HG02884 (cell line): ENCODE results near the gene FOXC1.

ENCODE experiments used
- ATAC-seq: cut with Tn5 transposase; IDR thresholded peaks from one replicate; pipeline ENCODE4 v1.9.1; 2021; ENCODE audit warnings: mild to moderate bottlenecking, moderate library complexity; ENCODE audit not compliant: unreplicated experiment

FOXC1 gene

DNA sequence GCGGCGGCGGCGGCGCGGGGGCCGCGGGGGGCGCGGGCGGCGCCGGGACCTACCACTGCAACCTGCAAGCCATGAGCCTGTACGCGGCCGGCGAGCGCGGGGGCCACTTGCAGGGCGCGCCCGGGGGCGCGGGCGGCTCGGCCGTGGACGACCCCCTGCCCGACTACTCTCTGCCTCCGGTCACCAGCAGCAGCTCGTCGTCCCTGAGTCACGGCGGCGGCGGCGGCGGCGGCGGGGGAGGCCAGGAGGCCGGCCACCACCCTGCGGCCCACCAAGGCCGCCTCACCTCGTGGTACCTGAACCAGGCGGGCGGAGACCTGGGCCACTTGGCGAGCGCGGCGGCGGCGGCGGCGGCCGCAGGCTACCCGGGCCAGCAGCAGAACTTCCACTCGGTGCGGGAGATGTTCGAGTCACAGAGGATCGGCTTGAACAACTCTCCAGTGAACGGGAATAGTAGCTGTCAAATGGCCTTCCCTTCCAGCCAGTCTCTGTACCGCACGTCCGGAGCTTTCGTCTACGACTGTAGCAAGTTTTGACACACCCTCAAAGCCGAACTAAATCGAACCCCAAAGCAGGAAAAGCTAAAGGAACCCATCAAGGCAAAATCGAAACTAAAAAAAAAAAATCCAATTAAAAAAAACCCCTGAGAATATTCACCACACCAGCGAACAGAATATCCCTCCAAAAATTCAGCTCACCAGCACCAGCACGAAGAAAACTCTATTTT, 2.0 kb downstream of the FOXC1 start:
- ATAC-seq = no peak

DNA sequence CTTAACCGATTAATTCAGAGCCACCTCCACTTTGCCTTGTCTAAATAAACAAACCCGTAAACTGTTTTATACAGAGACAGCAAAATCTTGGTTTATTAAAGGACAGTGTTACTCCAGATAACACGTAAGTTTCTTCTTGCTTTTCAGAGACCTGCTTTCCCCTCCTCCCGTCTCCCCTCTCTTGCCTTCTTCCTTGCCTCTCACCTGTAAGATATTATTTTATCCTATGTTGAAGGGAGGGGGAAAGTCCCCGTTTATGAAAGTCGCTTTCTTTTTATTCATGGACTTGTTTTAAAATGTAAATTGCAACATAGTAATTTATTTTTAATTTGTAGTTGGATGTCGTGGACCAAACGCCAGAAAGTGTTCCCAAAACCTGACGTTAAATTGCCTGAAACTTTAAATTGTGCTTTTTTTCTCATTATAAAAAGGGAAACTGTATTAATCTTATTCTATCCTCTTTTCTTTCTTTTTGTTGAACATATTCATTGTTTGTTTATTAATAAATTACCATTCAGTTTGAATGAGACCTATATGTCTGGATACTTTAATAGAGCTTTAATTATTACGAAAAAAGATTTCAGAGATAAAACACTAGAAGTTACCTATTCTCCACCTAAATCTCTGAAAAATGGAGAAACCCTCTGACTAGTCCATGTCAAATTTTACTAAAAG, 2.7 kb downstream of the FOXC1 start:
- no peak for ATAC-seq

DNA sequence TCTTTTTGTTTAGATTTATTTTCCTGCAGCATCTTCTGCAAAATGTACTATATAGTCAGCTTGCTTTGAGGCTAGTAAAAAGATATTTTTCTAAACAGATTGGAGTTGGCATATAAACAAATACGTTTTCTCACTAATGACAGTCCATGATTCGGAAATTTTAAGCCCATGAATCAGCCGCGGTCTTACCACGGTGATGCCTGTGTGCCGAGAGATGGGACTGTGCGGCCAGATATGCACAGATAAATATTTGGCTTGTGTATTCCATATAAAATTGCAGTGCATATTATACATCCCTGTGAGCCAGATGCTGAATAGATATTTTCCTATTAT, 3.2 kb downstream of the FOXC1 start:
- no peak for ATAC-seq

DNA sequence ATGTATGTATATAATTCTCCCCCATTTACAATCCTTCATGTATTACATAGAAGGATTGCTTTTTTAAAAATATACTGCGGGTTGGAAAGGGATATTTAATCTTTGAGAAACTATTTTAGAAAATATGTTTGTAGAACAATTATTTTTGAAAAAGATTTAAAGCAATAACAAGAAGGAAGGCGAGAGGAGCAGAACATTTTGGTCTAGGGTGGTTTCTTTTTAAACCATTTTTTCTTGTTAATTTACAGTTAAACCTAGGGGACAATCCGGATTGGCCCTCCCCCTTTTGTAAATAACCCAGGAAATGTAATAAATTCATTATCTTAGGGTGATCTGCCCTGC, 3.6 kb downstream of the FOXC1 start:
- no peak for ATAC-seq

DNA sequence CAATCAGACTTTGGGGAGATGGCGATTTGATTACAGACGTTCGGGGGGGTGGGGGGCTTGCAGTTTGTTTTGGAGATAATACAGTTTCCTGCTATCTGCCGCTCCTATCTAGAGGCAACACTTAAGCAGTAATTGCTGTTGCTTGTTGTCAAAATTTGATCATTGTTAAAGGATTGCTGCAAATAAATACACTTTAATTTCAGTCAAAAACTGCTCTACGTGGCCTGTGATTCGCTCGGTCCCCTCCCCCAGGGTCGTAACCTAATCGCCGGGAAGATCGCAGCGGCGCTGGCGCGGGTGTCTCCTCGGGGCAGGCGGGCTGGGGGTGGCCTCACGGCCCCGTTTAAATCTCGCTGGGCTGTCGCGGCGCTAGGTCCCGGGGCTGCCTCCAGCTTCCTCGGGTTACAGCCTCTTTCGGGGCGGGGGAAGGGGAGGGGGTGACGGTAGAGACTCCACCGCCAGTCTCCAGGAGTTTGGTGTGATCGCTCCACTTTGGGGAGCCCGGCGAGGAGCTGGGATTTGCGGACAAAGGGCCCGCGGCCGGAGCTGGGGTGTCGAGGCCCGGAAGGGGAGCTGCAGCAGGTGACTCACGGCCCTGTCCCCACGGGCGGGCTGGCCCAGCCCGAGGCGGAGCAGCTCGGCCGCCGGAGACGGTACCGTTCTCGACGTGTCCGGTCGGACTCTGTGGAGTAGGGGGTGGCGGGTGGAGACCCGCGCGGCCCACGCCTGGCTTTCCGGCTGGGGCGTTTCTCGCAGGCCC, 4.2 kb downstream of the FOXC1 start:
- no peak for ATAC-seq

DNA sequence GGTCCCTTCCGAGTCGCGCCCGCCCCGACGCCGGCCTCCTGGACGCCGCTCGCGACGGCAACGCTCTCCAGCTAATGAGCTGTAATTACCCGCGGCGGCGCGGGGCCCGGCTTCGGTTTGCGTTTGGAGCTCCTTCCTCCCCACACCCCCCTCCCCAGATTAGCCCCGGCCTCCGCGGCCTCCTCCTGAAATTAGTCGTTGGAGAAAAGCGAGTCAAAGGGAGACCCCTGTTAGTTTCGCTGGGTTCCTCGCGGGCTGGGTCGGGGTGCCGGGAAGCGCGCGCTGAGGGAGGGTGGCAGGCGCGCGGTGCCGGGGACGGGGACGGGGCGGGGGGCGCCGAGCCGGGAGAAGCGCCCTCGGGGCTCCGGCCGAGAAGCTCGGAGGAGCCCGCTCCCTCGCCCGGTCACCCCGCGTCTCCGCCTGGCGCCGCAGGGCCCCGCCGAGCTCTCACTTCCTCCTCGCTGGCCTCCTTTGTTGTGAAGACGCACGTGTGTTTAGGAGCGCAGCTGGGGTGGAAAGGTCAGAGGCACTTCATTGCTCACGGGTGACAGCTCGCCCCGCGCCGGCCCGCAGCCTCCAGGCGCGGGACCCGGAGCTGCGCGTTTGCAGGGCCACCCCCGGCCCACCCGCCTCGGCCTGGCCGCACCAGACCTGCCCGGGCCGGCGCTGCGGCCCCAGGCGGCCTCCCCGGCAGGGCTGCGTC, 4.9 kb downstream of the FOXC1 start:
- ATAC-seq = no peak

DNA sequence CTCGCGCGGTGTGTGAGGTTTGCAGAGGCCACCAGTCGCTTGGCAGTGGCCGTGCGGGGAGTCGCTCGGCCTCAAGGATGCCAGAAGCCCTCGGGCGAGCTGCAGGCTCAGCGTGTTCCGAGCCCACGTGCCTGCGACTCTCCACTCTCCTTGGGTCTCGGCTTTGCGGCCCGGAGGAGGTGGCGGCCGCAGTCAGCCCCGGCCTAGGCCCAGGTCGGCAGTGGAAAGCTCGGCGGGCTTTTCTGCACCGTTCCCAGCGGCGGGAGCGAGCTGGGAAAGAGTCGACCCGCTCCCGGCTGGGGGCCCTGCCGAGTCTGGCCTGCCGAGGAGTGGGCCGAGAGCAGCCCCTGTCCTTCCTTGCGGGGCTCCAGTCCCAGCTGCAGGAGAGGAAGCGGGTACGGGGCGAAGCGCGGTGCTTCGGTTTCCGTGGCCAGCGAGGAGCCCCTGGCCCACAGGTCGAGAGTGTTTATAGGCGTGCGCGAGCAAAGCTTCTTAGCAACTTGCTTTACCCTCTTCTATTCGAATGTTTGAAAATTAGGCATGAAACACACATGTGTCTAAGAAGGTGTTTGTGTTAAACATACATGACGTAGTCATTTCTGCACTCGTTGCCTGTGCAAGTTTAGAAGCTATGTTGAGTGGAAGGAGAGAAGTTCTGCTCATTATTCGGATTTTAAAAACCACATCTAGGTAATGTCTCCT, 5.6 kb downstream of the FOXC1 start:
- no peak for ATAC-seq

DNA sequence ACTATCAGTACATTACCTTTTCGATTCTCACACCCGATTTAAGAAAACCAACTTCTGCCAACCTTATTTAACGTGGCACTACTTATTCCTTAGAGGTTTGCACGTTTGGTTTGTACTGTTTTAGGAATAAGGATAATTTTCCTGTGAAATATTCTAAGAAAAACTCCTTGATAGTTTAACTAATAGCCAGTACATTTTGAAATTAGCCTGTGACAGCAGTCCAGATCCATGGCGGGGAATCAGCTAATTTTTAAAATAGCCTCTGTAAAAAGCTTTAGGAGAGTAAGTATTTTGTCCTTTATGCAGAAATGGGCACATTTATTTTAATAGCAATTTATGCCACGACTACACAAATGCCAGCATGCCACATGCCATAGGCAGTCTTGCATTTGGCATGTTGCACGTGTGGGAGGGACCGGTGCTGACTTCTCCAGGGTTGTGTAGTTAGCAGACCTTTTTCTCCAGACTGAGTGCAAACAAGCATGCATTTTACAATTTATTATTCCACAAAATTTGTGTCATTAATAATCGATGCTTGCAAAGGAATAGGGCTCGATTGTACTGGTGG, 6.2 kb downstream of the FOXC1 start:
- no peak for ATAC-seq

DNA sequence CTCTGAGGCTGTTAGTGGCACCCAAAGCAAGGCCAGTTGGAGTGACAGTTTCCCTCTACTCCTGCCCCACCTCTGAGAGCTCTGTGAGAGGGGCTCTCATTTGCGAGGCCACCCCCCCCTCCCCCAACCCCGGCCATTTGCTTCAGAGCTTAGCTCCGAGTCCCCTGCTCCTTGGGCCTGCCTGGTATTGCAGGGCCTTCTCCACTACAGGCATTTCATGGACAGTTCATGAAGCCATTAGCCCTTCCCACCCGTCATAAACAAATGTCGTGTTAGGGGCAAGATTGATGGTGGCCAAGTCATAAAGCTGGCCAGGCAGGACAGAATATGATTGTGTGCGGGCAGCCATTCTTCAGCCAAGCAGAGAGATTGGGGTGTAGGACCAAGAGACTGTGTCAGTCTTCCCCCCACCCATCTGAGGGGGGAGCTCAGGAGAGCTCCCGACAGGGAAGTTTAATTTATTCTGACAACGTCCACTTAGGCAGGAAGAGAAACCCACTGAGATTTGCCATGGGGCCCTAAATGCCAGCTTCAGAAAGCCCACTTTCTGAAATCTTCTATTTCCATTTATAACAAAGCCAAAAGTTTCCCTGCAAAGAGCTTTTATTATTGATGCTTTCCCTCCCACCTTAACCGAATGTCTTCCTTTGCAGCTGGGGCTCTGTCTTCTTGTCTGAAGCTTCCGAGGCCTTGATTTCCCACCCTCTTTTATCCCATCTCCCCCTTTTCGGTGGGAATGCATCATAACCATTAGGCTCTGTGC, 7.2 kb downstream of the FOXC1 start:
- no peak for ATAC-seq

DNA sequence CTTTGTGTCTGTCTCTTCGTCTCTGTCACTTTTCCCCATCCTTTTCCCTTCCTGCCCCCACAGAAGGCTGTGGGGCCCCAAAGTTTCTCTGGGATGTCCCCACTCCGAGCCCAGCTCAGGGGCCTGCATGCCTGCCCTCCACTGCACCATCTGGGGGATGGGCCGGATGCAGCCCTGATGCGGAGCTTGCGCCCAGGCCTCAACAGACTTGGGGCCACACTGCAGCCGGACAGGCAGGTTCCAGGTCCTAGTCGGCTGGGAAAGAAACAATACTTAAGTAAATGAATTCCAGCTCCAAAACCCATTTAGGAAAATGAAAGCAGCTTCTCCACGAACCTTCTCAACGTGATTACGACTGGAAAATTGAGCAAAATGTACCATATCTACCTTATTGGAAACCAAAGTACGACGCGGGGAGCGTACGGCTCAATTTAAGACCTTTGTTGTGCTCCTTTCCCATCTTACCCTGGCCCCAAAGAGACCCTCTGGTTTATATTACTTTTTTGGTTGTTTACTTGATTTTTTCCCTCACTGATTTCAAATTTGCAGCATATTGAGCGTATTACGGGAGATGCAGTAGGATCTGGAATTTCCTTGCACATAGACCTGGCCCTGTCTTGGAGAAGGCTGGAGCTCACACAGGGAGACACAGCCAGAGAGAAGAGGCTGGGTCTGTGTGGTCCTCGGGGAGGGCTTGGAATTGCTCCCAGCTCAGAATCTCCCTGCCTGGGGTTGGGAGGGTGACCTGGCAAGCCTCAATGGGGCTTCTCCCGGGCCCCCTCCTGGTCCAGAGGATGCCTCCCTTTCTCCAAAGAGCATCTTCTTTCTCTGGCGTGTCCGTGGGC, 8.0 kb downstream of the FOXC1 start:
- ATAC-seq = no peak

DNA sequence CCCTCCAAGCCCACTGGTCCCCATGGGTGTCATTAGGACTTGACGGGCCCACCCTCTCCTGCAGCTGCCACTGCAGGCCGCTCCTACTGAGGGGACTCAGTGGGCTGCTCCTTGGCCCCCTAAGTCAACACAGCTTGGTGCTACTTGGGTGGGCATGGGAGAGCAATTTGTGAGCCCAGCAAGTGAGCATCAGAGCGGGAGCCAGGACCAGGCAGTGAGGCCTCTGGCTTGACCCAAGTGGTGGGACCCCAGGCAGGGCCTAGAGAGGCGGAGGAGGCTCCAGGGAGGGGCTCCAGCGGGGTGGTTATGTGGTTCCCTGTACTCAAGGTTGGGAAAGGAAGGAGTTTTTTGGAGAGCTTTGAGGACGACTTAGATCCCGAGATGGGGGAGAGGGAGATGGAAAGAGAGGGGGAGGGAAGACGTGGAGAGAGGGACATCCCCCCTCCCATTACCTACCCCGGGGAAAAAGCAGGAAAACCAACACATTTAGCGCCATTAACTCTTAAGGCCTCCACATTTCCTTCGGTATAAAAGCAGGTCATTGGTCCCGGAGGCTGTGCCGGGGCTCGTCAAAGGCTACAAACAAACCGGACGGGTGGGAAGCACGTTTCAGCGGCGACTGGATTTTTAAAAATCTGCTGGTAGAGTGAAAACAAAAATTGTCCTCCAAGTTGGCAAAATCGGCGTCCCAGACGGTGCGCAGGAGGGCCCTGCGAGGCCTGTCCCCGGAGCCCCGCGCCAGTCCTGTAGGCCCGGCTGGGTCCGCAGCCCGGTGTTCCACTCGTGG, 8.8 kb downstream of the FOXC1 start:
- ATAC-seq = no peak

DNA sequence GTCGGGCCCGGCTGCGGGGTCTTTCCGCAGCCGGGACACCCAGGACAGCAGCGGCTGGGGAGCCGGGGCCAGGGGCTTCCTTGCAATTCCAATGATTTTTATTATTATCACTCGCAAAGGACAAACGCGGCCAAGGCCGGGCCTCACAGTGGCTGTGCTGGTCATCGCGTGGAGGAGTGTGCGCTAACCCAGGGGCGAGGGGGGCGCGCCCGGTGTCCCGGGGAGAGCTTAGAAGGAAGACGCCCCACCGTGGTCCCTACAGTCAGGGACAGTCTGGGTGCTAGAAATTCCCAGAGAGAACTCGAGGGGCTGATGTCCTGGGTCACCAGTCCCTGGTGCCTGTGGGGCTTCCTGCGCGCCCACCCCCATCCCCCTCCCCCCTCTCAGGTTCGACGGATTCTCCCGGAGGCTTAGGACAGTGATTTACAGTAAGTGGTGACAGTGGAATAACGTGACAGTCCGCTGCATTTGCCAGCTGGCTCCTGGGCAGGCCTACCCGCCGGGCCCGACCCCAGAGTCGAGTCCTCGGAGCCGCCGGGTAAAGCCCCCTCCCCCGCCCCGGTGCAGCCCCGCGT, 9.5 kb downstream of the FOXC1 start:
- no peak for ATAC-seq

DNA sequence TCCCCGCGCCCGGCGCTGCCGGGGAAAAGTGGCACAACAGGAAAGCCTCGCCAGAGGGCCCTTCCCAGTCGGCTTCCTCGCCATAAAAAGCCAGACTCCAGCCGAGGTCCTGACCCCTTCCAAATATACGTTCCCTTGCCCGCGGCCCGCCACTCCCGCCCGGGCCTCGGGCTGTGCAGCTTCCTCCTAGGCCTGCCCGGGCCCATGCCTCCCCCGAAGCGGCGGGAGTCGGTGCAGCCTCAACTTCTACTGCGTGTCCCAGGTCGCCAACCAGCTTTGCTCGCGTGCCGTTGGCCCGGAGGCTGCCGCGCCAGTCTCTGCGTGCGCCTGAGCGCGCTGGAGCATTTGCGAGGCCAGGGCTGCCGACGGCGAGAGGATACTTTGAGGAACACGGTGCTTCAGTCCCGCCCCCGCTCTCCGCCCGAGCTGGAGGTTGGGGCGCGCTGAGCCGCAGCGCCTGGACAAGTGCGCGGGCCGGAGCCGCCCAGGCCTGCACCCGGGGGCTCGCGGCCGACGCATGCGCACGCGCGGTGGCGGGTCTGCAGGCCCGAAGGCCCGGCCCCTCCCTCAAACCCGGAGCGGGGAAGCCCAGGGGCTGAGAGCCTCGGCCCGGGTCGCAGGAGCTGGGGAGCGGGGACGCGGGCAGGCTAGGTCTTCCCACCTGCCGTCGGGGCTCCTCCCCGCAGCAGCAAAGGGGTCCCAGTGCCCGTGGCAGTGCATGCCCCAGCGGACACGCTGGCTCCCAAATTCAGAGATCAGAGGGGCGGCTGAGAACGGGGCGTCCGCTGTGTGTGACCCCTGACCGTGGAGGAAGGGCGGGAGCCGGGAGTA, 10.2 kb downstream of the FOXC1 start:
- no peak for ATAC-seq

DNA sequence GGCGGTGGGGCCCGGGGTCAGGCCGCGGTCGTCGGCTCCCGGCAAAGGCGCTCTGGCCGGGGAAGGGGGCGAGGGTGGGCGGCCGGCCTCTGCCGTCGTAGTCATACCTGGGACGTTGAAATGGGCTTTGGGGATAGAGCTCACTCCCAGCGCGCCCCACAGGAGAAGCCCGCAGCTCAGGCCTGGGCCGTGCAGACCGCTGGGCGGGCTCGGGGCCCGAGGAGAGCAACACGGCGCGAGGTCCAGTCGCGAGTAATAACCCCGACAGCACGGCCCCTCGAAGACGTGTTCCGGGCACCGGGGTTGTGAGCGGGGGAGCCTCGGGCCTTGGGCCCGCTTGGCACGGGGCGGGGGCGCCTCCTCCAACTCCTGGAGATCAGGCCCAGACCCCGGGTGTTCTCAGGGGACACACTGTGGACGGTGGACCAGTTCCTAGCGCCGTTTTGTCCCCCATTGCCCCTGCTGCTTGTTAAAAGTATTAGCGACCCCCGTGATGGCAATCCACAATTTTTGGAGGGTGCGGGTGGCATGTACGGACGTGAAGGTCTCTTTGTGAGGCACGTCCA, 10.9 kb downstream of the FOXC1 start:
- no peak for ATAC-seq

DNA sequence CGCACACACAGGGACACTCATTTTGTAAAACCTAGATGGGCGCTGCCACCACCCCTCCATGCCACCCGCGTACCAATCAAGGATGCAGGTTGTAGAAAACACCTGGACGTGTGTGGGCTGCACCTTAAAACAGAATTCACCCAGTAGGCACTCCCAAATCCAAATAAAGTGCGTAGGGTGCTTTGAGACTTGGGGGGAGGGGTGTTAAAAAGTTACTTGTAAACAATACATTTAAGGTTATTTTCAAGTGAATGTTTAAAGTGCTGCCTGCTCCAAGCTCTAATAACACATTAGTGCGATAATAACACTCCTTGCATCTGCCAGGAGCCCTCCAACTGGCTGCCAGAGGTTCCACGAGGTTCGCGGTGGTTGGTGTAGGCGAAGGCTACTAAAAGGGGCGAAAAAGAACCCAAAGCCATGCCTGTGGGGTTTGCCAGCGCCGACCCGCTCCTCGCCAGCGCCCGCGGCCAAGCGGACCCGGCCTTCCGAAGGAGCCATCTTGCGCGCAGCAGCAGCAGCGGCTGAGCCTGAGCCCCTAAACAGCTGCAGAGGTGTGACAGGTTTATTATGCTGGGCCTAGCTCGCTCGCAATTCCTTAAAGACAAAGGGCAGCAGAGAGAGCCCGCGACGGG, 11.5 kb downstream of the FOXC1 start:
- ATAC-seq = no peak

DNA sequence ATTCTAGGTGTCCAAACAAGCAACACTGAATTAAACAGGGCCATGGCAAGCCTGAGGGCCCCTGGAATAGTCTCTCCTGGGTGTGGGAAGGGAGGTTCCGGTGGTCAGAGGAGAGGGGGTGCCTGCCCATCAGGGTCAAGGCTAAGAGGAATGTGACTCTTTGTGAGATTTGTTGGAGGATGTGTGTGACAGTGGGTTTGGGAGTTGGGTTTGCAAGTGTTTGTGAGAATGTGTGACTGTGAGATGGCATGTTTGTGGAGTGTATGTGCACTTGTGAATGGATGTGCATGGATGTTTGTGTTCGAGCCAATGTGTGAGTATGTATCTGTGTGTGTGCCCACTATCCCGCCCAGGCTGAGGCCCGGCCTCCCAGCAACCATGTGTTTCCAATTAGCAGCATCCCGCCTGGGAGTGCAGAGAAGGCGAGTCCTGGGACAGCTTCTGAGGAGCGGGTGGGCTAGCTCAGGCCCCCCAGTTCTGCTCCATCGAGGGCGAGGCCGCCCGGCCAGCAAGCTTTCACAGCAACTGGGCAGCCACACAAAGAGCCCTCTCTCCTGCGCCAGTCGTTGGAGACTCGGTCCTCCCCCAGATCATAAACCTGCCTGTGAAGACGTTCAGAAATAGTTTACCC, 12.6 kb downstream of the FOXC1 start:
- no peak for ATAC-seq
